Trophoblast cell (in vitro differentiated cells and primary cell): ENCODE measurements around the gene ZNF398.
"Not testable (repeated sequence)": the region's sequence is repeated elsewhere in the genome, so short reads cannot be mapped to it uniquely, and the experiment has no call there.

Source experiments
- DNase-seq, 2 donors: peaks; one replicate each; pipeline ENCODE4 v3.0.0-alpha.2; 2016
- H2AFZ ChIP-seq: 2 replicates; pipeline ENCODE4 v1.6.1; 2013; ENCODE audit warnings: low read length, moderate library complexity, mild to moderate bottlenecking; ENCODE audit not compliant: insufficient read depth, poor library complexity
- H2AK5ac ChIP-seq: 2 replicates; pipeline ENCODE4 v1.6.1; 2013; ENCODE audit warnings: mild to moderate bottlenecking, low read length
- H2BK120ac ChIP-seq: 2 replicates; pipeline ENCODE4 v1.6.1; 2013; ENCODE audit warnings: low read length, mild to moderate bottlenecking, moderate library complexity; ENCODE audit not compliant: insufficient read depth, poor library complexity
- H2BK12ac ChIP-seq: 2 replicates; pipeline ENCODE4 v1.6.1; 2013; ENCODE audit warnings: mild to moderate bottlenecking, low read length, moderate library complexity
- H2BK5ac ChIP-seq: 2 replicates; pipeline ENCODE4 v1.6.1; 2013; ENCODE audit warnings: low read length, low read depth, moderate library complexity, mild to moderate bottlenecking; ENCODE audit not compliant: poor library complexity
- H3K14ac ChIP-seq: 2 replicates; pipeline ENCODE4 v1.6.1; 2013; ENCODE audit warnings: mild to moderate bottlenecking, low read length
- H3K18ac ChIP-seq: 2 replicates; pipeline ENCODE4 v1.6.1; 2013; ENCODE audit warnings: mild to moderate bottlenecking, low read length
- H3K23ac ChIP-seq: 2 replicates; pipeline ENCODE4 v1.6.1; 2013; ENCODE audit warnings: low read length
- H3K27ac ChIP-seq: 2 replicates; pipeline ENCODE4 v1.5.1; 2013; ENCODE audit warnings: low read depth, mild to moderate bottlenecking, inconsistent platforms, low read length, moderate library complexity
- H3K27me3 ChIP-seq: 2 replicates; pipeline ENCODE4 v1.6.1; 2013; ENCODE audit warnings: inconsistent platforms, mild to moderate bottlenecking, low read length, moderate library complexity; ENCODE audit not compliant: insufficient read depth
- H3K36me3 ChIP-seq, 2 experiments: 1 replicate in 1 of 2; 2 replicates in 1 of 2; pipeline ENCODE4 v1.6.1; 2013; ENCODE audit warnings: low read length in 2 of 2, mild to moderate bottlenecking in 2 of 2, moderate library complexity in 1 of 2; ENCODE audit not compliant: insufficient read depth in 2 of 2, control insufficient read depth in 1 of 2
- H3K4ac ChIP-seq: 2 replicates; pipeline ENCODE4 v1.6.1; 2013; ENCODE audit warnings: low read depth, mild to moderate bottlenecking, low read length, moderate library complexity
- H3K4me1 ChIP-seq, 2 experiments: 1 replicate in 1 of 2; 2 replicates in 1 of 2; pipeline ENCODE4 v1.6.1; 2013; ENCODE audit warnings: low read length in 2 of 2, mild to moderate bottlenecking in 2 of 2, moderate library complexity in 1 of 2; ENCODE audit not compliant: insufficient read depth in 2 of 2, control insufficient read depth in 1 of 2
- H3K4me2 ChIP-seq: 2 replicates; pipeline ENCODE4 v1.6.1; 2013; ENCODE audit warnings: inconsistent platforms, mild to moderate bottlenecking, low read length, moderate library complexity
- H3K4me3 ChIP-seq: 2 replicates; pipeline ENCODE4 v1.5.1; 2013; ENCODE audit warnings: mild to moderate bottlenecking, low read depth, low read length, inconsistent platforms
- H3K79me1 ChIP-seq: one replicate; pipeline ENCODE4 v1.6.1; 2013; ENCODE audit warnings: low read length
- H3K79me2 ChIP-seq: 2 replicates; pipeline ENCODE4 v1.6.1; 2013; ENCODE audit warnings: low read length, mild to moderate bottlenecking; ENCODE audit not compliant: control insufficient read depth, insufficient read depth, poor library complexity
- H3K9ac ChIP-seq: 2 replicates; pipeline ENCODE4 v1.6.1; 2013; ENCODE audit warnings: mild to moderate bottlenecking, low read length
- H3K9me3 ChIP-seq: 2 replicates; pipeline ENCODE4 v1.6.1; 2013; ENCODE audit warnings: low read depth, mild to moderate bottlenecking, control low read depth, inconsistent platforms, low read length; ENCODE audit not compliant: insufficient read depth
- H4K12ac ChIP-seq: 2 replicates; pipeline ENCODE4 v1.6.1; 2013; ENCODE audit warnings: low read depth, mild to moderate bottlenecking, low read length, moderate library complexity
- H4K8ac ChIP-seq: 2 replicates; pipeline ENCODE4 v1.6.1; 2013; ENCODE audit warnings: low read depth, mild to moderate bottlenecking, low read length, moderate library complexity
- H4K91ac ChIP-seq: one replicate; pipeline ENCODE4 v1.6.1; 2013; ENCODE audit warnings: low read depth, mild to moderate bottlenecking, low read length, moderate library complexity
- WGBS: extraction: QIAGEN DNeasy Blood & Tissue Kit; methylation state at CpG from one replicate; pipeline ENCODE4 v1.1.7; 2013; ENCODE audit warnings: missing lambda C conversion rate; ENCODE audit not compliant: insufficient read length, insufficient coverage; ENCODE audit errors: extremely low coverage; 5-methylcytosine and 5-hydroxymethylcytosine counted together

ZNF398 gene

GRCh38 chr7:149225106-149225505, 77.9 kb downstream of the ZNF398 start:
- Histone ChIP-seq H3K9ac (no peak overlapping the region), H3K14ac (no peak overlapping the region), H3K79me2 (no peaks in the 10 kb centered on the region), H2BK120ac (no peak overlapping the region), H2BK12ac (no peak overlapping the region), H3K4me2 (no peak overlapping the region), H4K12ac (no peak overlapping the region), H3K4me3 (no peak overlapping the region), H3K4ac (no peak overlapping the region), H4K8ac (no peak overlapping the region), H3K4me1 (peaks cover 4% of the 10 kb centered on the region in 2 experiments), H2AFZ (no peak overlapping the region), H3K79me1 (peaks cover 3% of the 10 kb centered on the region), H4K91ac (no peak overlapping the region), H3K27me3 (no peaks in the 10 kb centered on the region), H3K9me3 (no peaks in the 10 kb centered on the region), H3K27ac (no peak overlapping the region), H3K36me3 (peaks cover 23 to 33% of the 10 kb centered on the region in 2 experiments), H3K23ac (no peak overlapping the region), H3K18ac (no peak overlapping the region), H2BK5ac (no peak overlapping the region), H2AK5ac (no peak overlapping the region)
- WGBS = no CpG with 5 or more reads among the region's 19 CpGs
- DNase-seq = no peak

GRCh38 chr7:149225656-149226055, 78.4 kb downstream of the ZNF398 start:
- H3K36me3 ChIP-seq = peaks cover 23 to 33% of the 10 kb centered on the region in 2 experiments
- H3K4me2 ChIP-seq = no peak overlapping the region
- H3K27ac ChIP-seq = no peak overlapping the region
- no peak overlapping the region for H3K4ac ChIP-seq
- peaks cover 3% of the 10 kb centered on the region for H3K79me1 ChIP-seq
- H2AFZ ChIP-seq = no peak overlapping the region
- no peak overlapping the region for H3K4me3 ChIP-seq
- no peak overlapping the region for H2BK12ac ChIP-seq
- H2BK120ac ChIP-seq = no peak overlapping the region
- no peak overlapping the region for H2BK5ac ChIP-seq
- H3K27me3 ChIP-seq = no peaks in the 10 kb centered on the region
- DNase-seq = no peak
- H3K14ac ChIP-seq = no peak overlapping the region
- H4K8ac ChIP-seq = no peak overlapping the region
- no peak overlapping the region for H3K18ac ChIP-seq
- no peak overlapping the region for H2AK5ac ChIP-seq
- H3K9ac ChIP-seq = no peak overlapping the region
- no CpG with 5 or more reads among the region's 22 CpGs for WGBS
- no peak overlapping the region for H4K12ac ChIP-seq
- H3K9me3 ChIP-seq = no peaks in the 10 kb centered on the region
- no peak overlapping the region for H3K23ac ChIP-seq
- H3K79me2 ChIP-seq = no peaks in the 10 kb centered on the region
- no peaks in the 10 kb centered on the region for H3K4me1 ChIP-seq
- H4K91ac ChIP-seq = no peak overlapping the region

GRCh38 chr7:149226366-149226765, 79.1 kb downstream of the ZNF398 start:
- not testable (repeated sequence) for H3K27ac ChIP-seq, H3K79me1 ChIP-seq, H2AFZ ChIP-seq, H2BK120ac ChIP-seq, H3K23ac ChIP-seq, H3K4me2 ChIP-seq, H2AK5ac ChIP-seq, H3K4ac ChIP-seq, H3K79me2 ChIP-seq, H2BK5ac ChIP-seq, H4K8ac ChIP-seq, H3K4me3 ChIP-seq, H4K12ac ChIP-seq, H4K91ac ChIP-seq, H3K9ac ChIP-seq, H3K27me3 ChIP-seq, H3K18ac ChIP-seq, H2BK12ac ChIP-seq, H3K9me3 ChIP-seq, H3K14ac ChIP-seq, H3K4me1 ChIP-seq
- WGBS = no CpG with 5 or more reads among the region's 17 CpGs
- peak; percentile 62 to 74 for DNase-seq
- peaks cover 19 to 29% of the 10 kb centered on the region in 2 experiments for H3K36me3 ChIP-seq

- no peak overlapping the region for H3K4me2 ChIP-seq
- H2AK5ac ChIP-seq = no peak overlapping the region
- no peak overlapping the region for H4K12ac ChIP-seq
- H3K18ac ChIP-seq = no peak overlapping the region
- no peak overlapping the region for H4K8ac ChIP-seq
- peaks cover 14 to 26% of the 10 kb centered on the region in 2 experiments for H3K36me3 ChIP-seq
- H3K4me1 ChIP-seq = no peaks in the 10 kb centered on the region
- H2BK5ac ChIP-seq = no peak overlapping the region
- no peak overlapping the region for H2BK12ac ChIP-seq
- H3K9me3 ChIP-seq = no peaks in the 10 kb centered on the region
- H3K4me3 ChIP-seq = no peak overlapping the region
- no peak overlapping the region for H3K23ac ChIP-seq
- no peaks in the 10 kb centered on the region for H3K27me3 ChIP-seq
- no peak overlapping the region for H2AFZ ChIP-seq
- no peak overlapping the region for H4K91ac ChIP-seq
- no CpG with 5 or more reads among the region's 6 CpGs for WGBS
- H3K14ac ChIP-seq = no peak overlapping the region
- H3K79me2 ChIP-seq = no peaks in the 10 kb centered on the region
- no peak overlapping the region for H2BK120ac ChIP-seq
- H3K9ac ChIP-seq = no peak overlapping the region
- H3K27ac ChIP-seq = no peak overlapping the region
- no peak overlapping the region for H3K4ac ChIP-seq
- H3K79me1 ChIP-seq = no peaks in the 10 kb centered on the region
- no peak for DNase-seq
These were observed 79.7 kb downstream of the ZNF398 start for GRCh38 chr7:149226840-149227494.
